Neural progenitor cell (in vitro differentiated cells): Measurements from ENCODE around the gene ANKAR.

Experiments
- CTCF ChIP-seq: fragments of 200-600 bp; sonication (generic); IDR thresholded peaks from 2 replicates; pipeline ENCODE4 v1.5.1; 2017; ENCODE audit warnings: antibody characterized with exemption, mild to moderate bottlenecking
- EZH2 ChIP-seq: fragments of 200-600 bp; sonication (generic); IDR thresholded peaks from 2 replicates; pipeline ENCODE4 v1.6.1; 2017; ENCODE audit warnings: antibody characterized with exemption, mild to moderate bottlenecking, moderate library complexity
- EZH2phosphoT487 ChIP-seq: fragments of 200-600 bp; sonication (generic); IDR thresholded peaks from 2 replicates; pipeline ENCODE4 v1.6.1; 2017; ENCODE audit warnings: antibody characterized with exemption

GRCh38 chr2:189661148-189661956, 13.1 kb upstream of the ANKAR start, which contains the start of gene ASNSD1:
- TF ChIP-seq CTCF, result peak; percentile 99
- no peak for TF ChIP-seq EZH2
- no peak for TF ChIP-seq EZH2phosphoT487
